Measurements from ENCODE around the gene MS4A6E. TPM values are rescaled to one million over a fixed set of nuclear protein-coding genes. Genes with fewer than 3 reads are reported as not detected.

The MS4A6E gene
- total RNA-seq, 1 donor from 2014 or later: not detected

GRCh38 chr11:60389279-60389910 lies 62.3 kb downstream of the MS4A6E start:
- no peak overlapping the region for H3K27ac Mint-ChIP-seq (ENCODE audit: unreplicated experiment)
- peaks cover 4% of the 10 kb centered on the region for H3K27me3 Mint-ChIP-seq (ENCODE audit: low read depth)
- DNase-seq (ENCODE audit: low spot score): no peak
- H3K4me1 Mint-ChIP-seq (ENCODE audit: low read depth): no peaks in the 10 kb centered on the region
- no peaks in the 10 kb centered on the region for H3K9me3 Mint-ChIP-seq (ENCODE audit: low read depth)
- no peak overlapping the region for H3K4me3 Mint-ChIP-seq (ENCODE audit: unreplicated experiment)
- no peaks in the 10 kb centered on the region for H3K36me3 Mint-ChIP-seq (ENCODE audit: low read depth)
- TF ChIP-seq, protein P1, sequence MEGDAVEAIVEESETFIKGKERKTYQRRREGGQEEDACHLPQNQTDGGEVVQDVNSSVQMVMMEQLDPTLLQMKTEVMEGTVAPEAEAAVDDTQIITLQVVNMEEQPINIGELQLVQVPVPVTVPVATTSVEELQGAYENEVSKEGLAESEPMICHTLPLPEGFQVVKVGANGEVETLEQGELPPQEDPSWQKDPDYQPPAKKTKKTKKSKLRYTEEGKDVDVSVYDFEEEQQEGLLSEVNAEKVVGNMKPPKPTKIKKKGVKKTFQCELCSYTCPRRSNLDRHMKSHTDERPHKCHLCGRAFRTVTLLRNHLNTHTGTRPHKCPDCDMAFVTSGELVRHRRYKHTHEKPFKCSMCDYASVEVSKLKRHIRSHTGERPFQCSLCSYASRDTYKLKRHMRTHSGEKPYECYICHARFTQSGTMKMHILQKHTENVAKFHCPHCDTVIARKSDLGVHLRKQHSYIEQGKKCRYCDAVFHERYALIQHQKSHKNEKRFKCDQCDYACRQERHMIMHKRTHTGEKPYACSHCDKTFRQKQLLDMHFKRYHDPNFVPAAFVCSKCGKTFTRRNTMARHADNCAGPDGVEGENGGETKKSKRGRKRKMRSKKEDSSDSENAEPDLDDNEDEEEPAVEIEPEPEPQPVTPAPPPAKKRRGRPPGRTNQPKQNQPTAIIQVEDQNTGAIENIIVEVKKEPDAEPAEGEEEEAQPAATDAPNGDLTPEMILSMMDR (IDR thresholded peaks at IDR 0.05): no peak

DNA sequence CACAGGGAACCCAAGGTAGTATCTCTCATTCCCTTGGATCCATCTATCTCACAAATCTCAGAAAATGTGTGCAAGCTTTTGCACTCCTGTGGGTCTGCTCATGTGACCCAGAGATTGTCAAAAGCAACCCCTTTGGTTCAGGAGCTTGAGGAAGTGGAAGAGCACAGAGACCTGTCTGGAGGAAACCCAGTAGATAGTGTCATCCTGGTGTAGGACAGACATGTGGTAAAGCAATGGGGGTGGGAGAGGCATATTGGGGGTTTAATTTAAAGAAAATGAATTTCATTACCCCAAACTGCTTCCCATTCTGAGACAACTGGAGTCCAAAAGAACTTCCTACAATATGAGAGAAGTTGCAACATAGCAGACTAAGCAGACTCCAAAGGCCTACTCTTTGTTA lies 63.4 kb downstream of the MS4A6E start:
- Mint-ChIP-seq H3K4me1 (ENCODE audit: low read depth) (no peaks in the 10 kb centered on the region), H3K27me3 (ENCODE audit: low read depth) (peaks cover 4% of the 10 kb centered on the region), H3K4me3 (ENCODE audit: unreplicated experiment) (no peak overlapping the region), H3K9me3 (ENCODE audit: low read depth) (no peaks in the 10 kb centered on the region), H3K27ac (ENCODE audit: unreplicated experiment) (no peak overlapping the region), H3K36me3 (ENCODE audit: low read depth) (no peaks in the 10 kb centered on the region)
- no peak for DNase-seq (ENCODE audit: low spot score)
- TF ChIP-seq, protein P1 (IDR thresholded peaks at IDR 0.05): no peak

Other genes starting within 250 kb of the MS4A6E start
- gene MS4A2, start 238.6 kb upstream of the MS4A6E start, total RNA-seq: not detected in 3 replicates
- gene MS4A6A, start 144.2 kb upstream of the MS4A6E start, total RNA-seq: not detected in 3 replicates
- gene MS4A4E, start 84.1 kb upstream of the MS4A6E start, total RNA-seq: 0.20 TPM in 1 of 3 replicates, not detected in the others
- not detected in 3 replicates for gene MS4A4A, start 46.6 kb upstream of the MS4A6E start, total RNA-seq
- not detected in 3 replicates for gene MS4A7, start 51.3 kb downstream of the MS4A6E start, total RNA-seq
- not detected in 3 replicates for gene MS4A14, start 69.2 kb downstream of the MS4A6E start, total RNA-seq
- gene MS4A5, start 102.3 kb downstream of the MS4A6E start, total RNA-seq: not detected in 3 replicates
- gene MS4A1, start 128.6 kb downstream of the MS4A6E start, total RNA-seq: not detected in 3 replicates
- not detected in 3 replicates for gene MS4A12, start 165.5 kb downstream of the MS4A6E start, total RNA-seq
- gene MS4A13, start 188.1 kb downstream of the MS4A6E start, total RNA-seq: not detected in 3 replicates